Astrocyte of the spinal cord (primary cell): ENCODE data around the gene SUZ12.
"Not testable (repeated sequence)": the region's sequence is repeated elsewhere in the genome, so short reads cannot be mapped to it uniquely, and the experiment has no call there.

Experiments
- DNase-seq: peaks from one replicate; pipeline ENCODE4 v3.0.0; 2011; ENCODE audit warnings: low read depth, low spot score
- H3K4me3 ChIP-seq: 2 replicates; pipeline ENCODE4 v1.5.1; 2011; ENCODE audit warnings: low read depth, mild to moderate bottlenecking, low read length, moderate library complexity
- in situ Hi-C: cut with HindIII; loops from 2 replicates; pipeline ENCODE4 v1.10.0; 2017; ENCODE audit warnings: low sequenced_read_pairs
- TF ChIP-seq, protein P1 (sequence below): IDR thresholded peaks from 2 replicates; pipeline ENCODE4 v1.5.1; 2012; ENCODE audit warnings: low read depth, mild to moderate bottlenecking, low read length, inconsistent platforms

SUZ12 gene

DNA sequence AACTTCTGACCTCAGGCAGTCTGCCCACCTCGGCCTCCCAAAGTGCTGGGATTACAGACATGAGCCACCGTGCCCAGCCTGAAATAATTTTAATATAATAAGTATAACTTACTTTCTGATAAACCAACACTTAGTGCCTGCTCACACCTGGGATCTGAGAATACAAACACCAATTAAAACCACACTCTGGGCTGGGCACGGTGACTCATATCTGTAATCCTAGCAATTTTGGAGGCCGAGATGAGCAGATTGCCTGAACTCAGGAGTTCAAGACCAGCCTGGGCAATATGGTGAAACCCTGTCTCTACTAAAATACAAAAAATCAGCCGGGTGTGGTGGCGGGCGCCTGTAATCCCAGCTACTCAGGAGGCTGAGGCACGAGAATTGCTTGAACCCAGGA is 55.0 kb downstream of the SUZ12 start:
- H3K4me3 ChIP-seq, DNase-seq, in situ Hi-C loops: not testable (repeated sequence)

DNA sequence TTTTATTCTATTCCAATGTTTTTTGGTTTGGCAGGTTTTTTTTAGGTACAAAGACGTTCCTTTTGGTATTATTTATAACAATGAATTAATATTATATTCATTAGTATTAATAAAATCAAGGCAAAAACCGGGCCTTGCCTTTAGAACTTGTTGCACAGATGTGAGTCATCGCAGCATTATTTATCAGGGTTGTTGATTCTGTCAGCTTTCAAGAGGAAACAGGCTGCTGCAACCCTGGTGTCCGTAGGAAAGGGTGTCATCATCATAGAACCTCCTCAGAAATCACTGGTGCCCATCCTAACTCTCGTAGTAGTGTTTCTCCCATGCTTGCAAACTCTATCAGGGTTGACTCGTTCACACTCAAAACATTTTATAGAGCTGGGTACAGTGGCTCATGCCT is 60.2 kb downstream of the SUZ12 start:
- H3K4me3 ChIP-seq: no peak overlapping the region
- in situ Hi-C loops: no loop called here
- TF ChIP-seq, protein P1, sequence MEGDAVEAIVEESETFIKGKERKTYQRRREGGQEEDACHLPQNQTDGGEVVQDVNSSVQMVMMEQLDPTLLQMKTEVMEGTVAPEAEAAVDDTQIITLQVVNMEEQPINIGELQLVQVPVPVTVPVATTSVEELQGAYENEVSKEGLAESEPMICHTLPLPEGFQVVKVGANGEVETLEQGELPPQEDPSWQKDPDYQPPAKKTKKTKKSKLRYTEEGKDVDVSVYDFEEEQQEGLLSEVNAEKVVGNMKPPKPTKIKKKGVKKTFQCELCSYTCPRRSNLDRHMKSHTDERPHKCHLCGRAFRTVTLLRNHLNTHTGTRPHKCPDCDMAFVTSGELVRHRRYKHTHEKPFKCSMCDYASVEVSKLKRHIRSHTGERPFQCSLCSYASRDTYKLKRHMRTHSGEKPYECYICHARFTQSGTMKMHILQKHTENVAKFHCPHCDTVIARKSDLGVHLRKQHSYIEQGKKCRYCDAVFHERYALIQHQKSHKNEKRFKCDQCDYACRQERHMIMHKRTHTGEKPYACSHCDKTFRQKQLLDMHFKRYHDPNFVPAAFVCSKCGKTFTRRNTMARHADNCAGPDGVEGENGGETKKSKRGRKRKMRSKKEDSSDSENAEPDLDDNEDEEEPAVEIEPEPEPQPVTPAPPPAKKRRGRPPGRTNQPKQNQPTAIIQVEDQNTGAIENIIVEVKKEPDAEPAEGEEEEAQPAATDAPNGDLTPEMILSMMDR: no peak
- no peak for DNase-seq

DNA sequence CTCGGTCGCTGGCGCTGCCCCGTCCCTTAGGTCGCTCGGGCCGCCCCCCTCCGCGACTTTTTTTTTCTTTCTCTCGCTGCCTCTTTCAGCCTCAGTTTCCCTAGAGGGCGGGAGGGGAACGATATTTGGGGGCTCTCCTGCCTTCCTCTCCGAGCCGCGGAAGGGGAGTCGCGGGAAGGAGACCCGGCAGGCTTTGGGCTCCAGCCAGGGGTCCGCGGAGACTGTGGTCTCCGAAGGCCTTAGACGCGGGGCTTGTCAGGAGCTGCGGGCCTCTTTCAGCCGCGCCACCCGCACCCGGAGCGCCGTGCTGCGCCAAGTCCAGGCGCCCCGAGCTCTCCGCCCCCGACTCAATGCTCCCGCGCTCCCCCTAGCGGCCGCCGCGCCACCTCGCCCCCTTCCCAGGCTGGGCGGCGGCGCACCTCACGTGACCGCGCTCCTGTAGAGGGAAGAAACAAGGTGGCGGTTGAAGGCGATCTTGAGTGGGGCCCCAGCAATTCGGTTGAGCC is 70.2 kb downstream of the SUZ12 start, which contains the start of gene LRRC37B:
LRRC37B (plus strand) TSS at position 427 of the 506 bp plus-strand sequence. CDS start 14,010 bp downstream, outside the sequence.
- peak within 1 kb of the TSS; percentile 79 for H3K4me3 ChIP-seq
- in situ Hi-C loops: no loop called here
- DNase-seq: peak; percentile 74
- TF ChIP-seq, protein P1: peak; percentile 75

DNA sequence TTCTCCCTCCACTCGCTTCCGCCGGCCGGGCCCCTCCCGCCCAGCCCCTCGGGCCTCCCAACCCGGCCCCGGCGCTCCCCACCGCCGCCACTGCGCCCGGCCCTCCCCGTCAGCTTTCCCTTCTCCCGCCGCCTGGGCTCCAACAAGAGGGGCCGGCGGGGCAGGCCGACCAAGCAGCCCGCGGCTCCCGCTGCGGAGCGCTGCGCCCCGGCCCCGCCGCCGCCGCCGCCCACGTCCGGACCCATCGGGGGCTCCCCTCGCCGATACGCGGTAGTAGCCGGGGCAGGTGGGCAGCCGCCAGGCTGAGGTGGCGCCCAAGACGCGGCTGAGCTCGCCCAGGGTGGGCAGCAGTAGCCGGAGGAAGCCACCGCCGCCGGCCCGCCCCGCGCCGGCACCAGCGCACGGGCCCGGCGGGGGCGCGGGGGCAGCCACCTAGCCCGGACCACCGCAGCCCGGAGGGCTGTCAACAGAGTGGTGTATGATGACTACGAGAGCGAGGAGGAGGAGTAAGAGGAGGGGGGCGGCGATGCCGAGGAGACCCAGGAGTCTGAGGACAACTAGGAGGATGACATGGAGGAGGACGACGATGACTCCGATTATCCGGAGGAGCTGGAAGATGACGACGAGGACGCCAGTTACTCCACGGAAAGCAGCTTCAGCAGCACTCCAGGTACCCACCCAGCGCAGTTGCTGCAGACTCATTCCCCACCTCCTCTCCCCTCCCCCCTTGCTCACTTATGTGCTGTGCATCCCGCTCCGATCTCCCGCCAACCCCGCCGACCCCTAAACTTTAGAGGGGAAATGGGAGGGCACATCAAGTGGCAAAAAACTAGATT is 70.9 kb downstream of the SUZ12 start:
- in situ Hi-C loops: no loop called here
- DNase-seq: peak; percentile 19
- TF ChIP-seq, protein P1: no peak
- H3K4me3 ChIP-seq: peak overlapping the region; percentile 79

DNA sequence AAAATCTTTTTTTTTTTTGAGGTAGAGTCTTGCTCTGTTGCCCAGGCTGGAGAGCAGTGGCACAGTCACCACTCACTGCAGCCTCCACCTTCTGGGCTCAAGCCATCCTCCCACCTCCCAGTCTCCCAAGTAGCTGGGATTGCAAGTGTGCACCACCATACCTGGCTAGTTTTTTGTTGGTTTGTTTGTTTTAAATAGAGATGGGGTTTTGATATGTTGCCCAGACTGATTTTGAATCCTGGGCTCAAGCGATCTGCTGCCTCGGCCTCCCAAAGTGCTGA is 72.4 kb downstream of the SUZ12 start:
- in situ Hi-C loops: no loop called here
- H3K4me3 ChIP-seq: no peak overlapping the region
- TF ChIP-seq, protein P1: no peak
- no peak for DNase-seq

DNA sequence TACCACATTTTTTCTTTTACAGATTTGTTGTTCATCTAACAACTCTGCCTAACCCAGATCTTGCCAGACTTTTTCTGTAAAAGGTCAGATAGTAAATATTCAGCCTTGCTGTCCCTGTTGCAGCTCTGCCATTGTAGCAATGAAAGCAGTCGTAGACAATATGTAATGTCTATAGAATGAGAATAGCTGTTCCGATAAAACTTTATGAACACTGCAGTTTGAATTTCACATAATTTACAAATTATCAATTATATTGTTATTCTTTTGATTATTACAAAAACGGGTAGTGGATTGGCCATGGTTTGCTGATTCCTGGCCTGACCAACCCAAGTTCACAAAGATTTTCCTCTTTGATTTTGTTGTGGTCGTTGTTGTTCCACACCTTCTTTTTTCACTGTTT is 73.3 kb downstream of the SUZ12 start:
- no peak for DNase-seq
- TF ChIP-seq, protein P1: no peak
- no peak overlapping the region for H3K4me3 ChIP-seq
- in situ Hi-C loops: no loop called here

DNA sequence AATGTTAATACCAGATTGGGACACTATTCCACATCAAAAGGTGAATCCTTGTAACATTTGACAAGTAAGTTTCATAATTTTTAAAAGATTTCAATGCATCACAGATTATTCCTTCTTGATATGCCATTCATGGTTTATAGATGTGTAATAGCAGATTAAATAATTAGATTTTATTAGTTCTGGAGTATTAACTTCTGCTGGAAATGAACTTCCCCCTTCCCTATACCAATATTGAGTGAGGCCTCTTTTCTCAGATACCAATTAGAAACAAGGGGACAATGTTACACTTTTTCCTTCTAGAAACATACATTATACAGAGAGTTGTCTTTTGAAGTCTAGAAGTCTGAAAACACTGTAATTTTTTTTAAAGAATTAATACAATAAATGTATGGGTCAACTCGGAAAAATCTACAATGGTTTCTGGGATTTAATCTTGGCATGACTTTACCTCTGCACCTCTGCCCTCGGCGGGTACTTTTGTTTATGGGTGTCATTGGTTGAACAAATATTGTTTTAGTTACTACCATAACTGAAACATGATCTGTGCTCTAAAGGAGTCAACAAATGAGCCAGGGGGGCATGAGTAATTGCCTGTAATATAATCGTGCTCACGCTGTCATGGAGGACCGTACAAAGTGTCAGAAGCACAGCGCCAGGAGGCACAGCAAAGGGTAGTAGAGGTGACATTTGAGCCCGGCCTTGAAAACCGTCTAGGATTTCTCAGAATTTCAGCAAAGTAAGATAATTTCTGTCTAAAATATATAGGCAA is 78.6 kb downstream of the SUZ12 start:
- peak; percentile 32 for DNase-seq
- TF ChIP-seq, protein P1: no peak
- in situ Hi-C loops: no loop called here
- no peak overlapping the region for H3K4me3 ChIP-seq
